ENCODE data around the gene SLC25A43.
"Not testable (repeated sequence)": the region's sequence is repeated elsewhere in the genome, so short reads cannot be mapped to it uniquely, and the experiment has no call there.

SLC25A43 gene

GRCh38 chrX:119398974-119399771 is at the start of gene SLC25A43:
Gene SLC25A43, plus strand, starts transcription at chrX:119399336. Its CDS starts 68 bp downstream, at chrX:119399404.
- in situ Hi-C loops (cut with MboI; ENCODE audit: low sequenced_read_pairs): no loop called here

GRCh38 chrX:119359618-119360382 is 39.3 kb upstream of the SLC25A43 start:
- no peaks in the 10 kb centered on the region for H3K4me1 ChIP-seq
- H3K9me3 ChIP-seq: no peaks in the 10 kb centered on the region
- no peak for DNase-seq (ENCODE audit: low spot score in 2 of 2)
- in situ Hi-C loops (cut with MboI; ENCODE audit: low sequenced_read_pairs): no loop called here
- peaks cover 14% of the 10 kb centered on the region for H3K27me3 ChIP-seq (ENCODE audit: low read depth)
- H3K36me3 ChIP-seq (replicated peaks): no peaks in the 10 kb centered on the region
- H3K4me3 ChIP-seq: no peak overlapping the region

More at GRCh38 chrX:119398974-119399771, at the start of gene SLC25A43:
- Histone ChIP-seq H3K36me3 (replicated peaks) (peaks cover 3% of the 10 kb centered on the region), H3K4me1 (peaks cover 28% of the 10 kb centered on the region), H3K4me3 (peak within 1 kb of the TSS; percentile 47), H3K27me3 (ENCODE audit: low read depth) (no peaks in the 10 kb centered on the region), H3K9me3 (no peaks in the 10 kb centered on the region; the same call in 1 of the 2 replicates)
- DNase-seq (ENCODE audit: low spot score in 2 of 2): peak; percentile 36 to 71

GRCh38 chrX:119361451-119361850 is 37.7 kb upstream of the SLC25A43 start:
- H3K4me1 ChIP-seq; H3K9me3 ChIP-seq; H3K36me3 ChIP-seq (replicated peaks); H3K4me3 ChIP-seq; DNase-seq (ENCODE audit: low spot score in 2 of 2); in situ Hi-C loops (cut with MboI; ENCODE audit: low sequenced_read_pairs): not testable (repeated sequence)
- H3K27me3 ChIP-seq (ENCODE audit: low read depth): peaks cover 10% of the 10 kb centered on the region

- in situ Hi-C loops (cut with MboI; ENCODE audit: low sequenced_read_pairs); H3K4me3 ChIP-seq; H3K9me3 ChIP-seq; H3K36me3 ChIP-seq (replicated peaks); H3K27me3 ChIP-seq (ENCODE audit: low read depth); H3K4me1 ChIP-seq; DNase-seq (ENCODE audit: low spot score in 2 of 2): not testable (repeated sequence)
These were observed 37.1 kb upstream of the SLC25A43 start for GRCh38 chrX:119362074-119362473.

GRCh38 chrX:119363391-119363790 is 35.7 kb upstream of the SLC25A43 start:
- no peak overlapping the region for H3K4me3 ChIP-seq
- in situ Hi-C loops (cut with MboI; ENCODE audit: low sequenced_read_pairs): no loop called here
- H3K36me3 ChIP-seq (replicated peaks): no peaks in the 10 kb centered on the region
- H3K4me1 ChIP-seq: no peaks in the 10 kb centered on the region
- DNase-seq (ENCODE audit: low spot score in 2 of 2): no peak
- H3K27me3 ChIP-seq (ENCODE audit: low read depth): no peaks in the 10 kb centered on the region
- no peaks in the 10 kb centered on the region for H3K9me3 ChIP-seq

GRCh38 chrX:119371861-119372260 is 27.3 kb upstream of the SLC25A43 start:
- not testable (repeated sequence) for DNase-seq (ENCODE audit: low spot score in 2 of 2)

GRCh38 chrX:119374736-119375135 is 24.4 kb upstream of the SLC25A43 start:
- Histone ChIP-seq H3K27me3 (ENCODE audit: low read depth) (peaks cover 5% of the 10 kb centered on the region; the same call in 1 of the 2 replicates), H3K4me3 (no peak overlapping the region), H3K36me3 (replicated peaks) (no peaks in the 10 kb centered on the region), H3K9me3 (no peaks in the 10 kb centered on the region), H3K4me1 (no peaks in the 10 kb centered on the region)
- DNase-seq (ENCODE audit: low spot score in 2 of 2): no peak
- in situ Hi-C loops (cut with MboI; ENCODE audit: low sequenced_read_pairs): no loop called here

More at GRCh38 chrX:119371861-119372260, 27.3 kb upstream of the SLC25A43 start:
- H3K36me3 ChIP-seq (replicated peaks); H3K4me1 ChIP-seq; H3K27me3 ChIP-seq (ENCODE audit: low read depth); in situ Hi-C loops (cut with MboI; ENCODE audit: low sequenced_read_pairs); H3K4me3 ChIP-seq; H3K9me3 ChIP-seq: not testable (repeated sequence)

- no peaks in the 10 kb centered on the region for H3K9me3 ChIP-seq
- H3K4me1 ChIP-seq: no peaks in the 10 kb centered on the region
- in situ Hi-C loops (cut with MboI; ENCODE audit: low sequenced_read_pairs): no loop called here
- no peak overlapping the region for H3K4me3 ChIP-seq
- DNase-seq (ENCODE audit: low spot score in 2 of 2): no peak
- no peaks in the 10 kb centered on the region for H3K36me3 ChIP-seq (replicated peaks)
- 0 out of 2 replicates have a peak, but pooled peaks cover 3% of the 10 kb centered on the region for H3K27me3 ChIP-seq (ENCODE audit: low read depth)
These were observed 23.6 kb upstream of the SLC25A43 start for GRCh38 chrX:119375561-119375960.

GRCh38 chrX:119376312-119376711 is 22.8 kb upstream of the SLC25A43 start:
- no peaks in the 10 kb centered on the region for H3K9me3 ChIP-seq
- DNase-seq (ENCODE audit: low spot score in 2 of 2): no peak
- in situ Hi-C loops (cut with MboI; ENCODE audit: low sequenced_read_pairs): no loop called here

GRCh38 chrX:119381349-119381944 is 17.7 kb upstream of the SLC25A43 start:
- Histone ChIP-seq H3K9me3 (no peaks in the 10 kb centered on the region), H3K4me1 (no peaks in the 10 kb centered on the region; the same call in 1 of the 2 replicates), H3K27me3 (ENCODE audit: low read depth) (no peaks in the 10 kb centered on the region), H3K4me3 (no peak overlapping the region), H3K36me3 (replicated peaks) (no peaks in the 10 kb centered on the region)
- in situ Hi-C loops (cut with MboI; ENCODE audit: low sequenced_read_pairs): no loop called here
- no peak for DNase-seq (ENCODE audit: low spot score in 2 of 2)

More at GRCh38 chrX:119376312-119376711, 22.8 kb upstream of the SLC25A43 start:
- Histone ChIP-seq H3K4me1 (no peaks in the 10 kb centered on the region), H3K4me3 (no peak overlapping the region), H3K27me3 (ENCODE audit: low read depth) (0 out of 2 replicates have a peak, but pooled peaks cover 3% of the 10 kb centered on the region), H3K36me3 (replicated peaks) (no peaks in the 10 kb centered on the region)

GRCh38 chrX:119382606-119383005 is 16.5 kb upstream of the SLC25A43 start:
- H3K27me3 ChIP-seq (ENCODE audit: low read depth): no peaks in the 10 kb centered on the region
- DNase-seq (ENCODE audit: low spot score in 2 of 2): no peak

GRCh38 chrX:119386685-119387084 is 12.5 kb upstream of the SLC25A43 start:
- in situ Hi-C loops (cut with MboI; ENCODE audit: low sequenced_read_pairs); H3K4me1 ChIP-seq; DNase-seq (ENCODE audit: low spot score in 2 of 2): not testable (repeated sequence)

More at GRCh38 chrX:119382606-119383005, 16.5 kb upstream of the SLC25A43 start:
- H3K4me3 ChIP-seq: no peak overlapping the region
- in situ Hi-C loops (cut with MboI; ENCODE audit: low sequenced_read_pairs): no loop called here
- no peaks in the 10 kb centered on the region for H3K36me3 ChIP-seq (replicated peaks)
- no peaks in the 10 kb centered on the region; the same call in 1 of the 2 replicates for H3K4me1 ChIP-seq
- H3K9me3 ChIP-seq: no peaks in the 10 kb centered on the region

GRCh38 chrX:119387426-119387825 is 11.7 kb upstream of the SLC25A43 start:
- H3K27me3 ChIP-seq (ENCODE audit: low read depth); H3K36me3 ChIP-seq (replicated peaks); H3K4me1 ChIP-seq; H3K9me3 ChIP-seq; in situ Hi-C loops (cut with MboI; ENCODE audit: low sequenced_read_pairs); H3K4me3 ChIP-seq; DNase-seq (ENCODE audit: low spot score in 2 of 2): not testable (repeated sequence)

More at GRCh38 chrX:119386685-119387084, 12.5 kb upstream of the SLC25A43 start:
- H3K27me3 ChIP-seq (ENCODE audit: low read depth); H3K4me3 ChIP-seq; H3K9me3 ChIP-seq; H3K36me3 ChIP-seq (replicated peaks): not testable (repeated sequence)
